SH-SY5Y (cell line): ENCODE data around the gene STARD9.

ENCODE experiments used
- GATA2 ChIP-seq: IDR thresholded peaks from 2 replicates; pipeline ENCODE4 v1.6.1; 2011; ENCODE audit warnings: mild to moderate bottlenecking, low read depth, low read length
- GATA3 ChIP-seq: IDR thresholded peaks from 2 replicates; pipeline ENCODE4 v1.6.1; 2011; ENCODE audit warnings: low read depth, mild to moderate bottlenecking, low read length, moderate library complexity

- TF ChIP-seq GATA2 (no peak), GATA3 (no peak)
Observed at GRCh38 chr15:42728972-42729371, 153.6 kb downstream of the STARD9 start.
